Right lobe of liver (tissue), 6 donors: ENCODE results near the gene NR2F1-AS1. TPM values are rescaled to one million over a fixed set of nuclear protein-coding genes. Genes with fewer than 3 reads are reported as not detected.

ENCODE experiments used
- ATAC-seq, 4 donors: fragments of 200-7000 bp; cut with Tn5 transposase; one replicate each; pipeline ENCODE4 v1.9.1; 2020; ENCODE audit warnings: mild to moderate bottlenecking in 4 of 4, moderate library complexity in 4 of 4
- DNase-seq, 3 donors: peaks; one replicate each; pipeline ENCODE4 v3.0.0-alpha.2; 2020
- H3K27ac ChIP-seq, 3 donors: fragments of 200-600 bp; one replicate each; pipeline ENCODE4 v1.8.0; 2022
- H3K27me3 ChIP-seq, 2 donors: fragments of 200-600 bp; one replicate each; pipeline ENCODE4 v1.8.0; 2022
- H3K36me3 ChIP-seq, 4 donors: fragments of 200-600 bp; sonication (generic) in 1 of 4; one replicate each; pipeline versions ENCODE4 v1.5.1 to v1.8.0; 2017 to 2022; ENCODE audit warnings: control low read depth in 1 of 4
- H3K4me1 ChIP-seq, 4 donors: fragments of 200-600 bp; sonication (generic) in 1 of 4; one replicate each; pipeline versions ENCODE4 v1.5.1 to v1.8.0; 2017 to 2022; ENCODE audit warnings: control low read depth in 1 of 4
- H3K4me3 ChIP-seq, 3 donors: fragments of 200-600 bp; one replicate each; pipeline ENCODE4 v1.8.0; 2022
- H3K9me3 ChIP-seq, 4 donors: fragments of 200-600 bp; sonication (generic) in 1 of 4; one replicate each; pipeline versions ENCODE4 v1.5.1 to v1.8.0; 2017 to 2022; ENCODE audit warnings: control low read depth in 1 of 4
- POLR2A ChIP-seq: fragments of 450-650 bp; IDR thresholded peaks from one replicate; pipeline ENCODE4 v1.6.1; 2017; ENCODE audit warnings: antibody characterized with exemption, mild to moderate bottlenecking
- WGBS: methylation state at CpG from one replicate; pipeline ENCODE4 v1.1.6; 2018; ENCODE audit warnings: low coverage, low lambda C conversion rate; ENCODE audit not compliant: insufficient coverage; ENCODE audit errors: missing lambda C conversion rate; 5-methylcytosine and 5-hydroxymethylcytosine counted together
- intact Hi-C, 2 donors: fragments of 100-400 bp; cut with DNase I; formaldehyde crosslinking; loops; one replicate each; pipeline versions ENCODE4 v1.11.2 to v1.14.1; 2022
- long read RNA-seq: library from polyadenylated mRNA; unstranded; transcript quantifications from one replicate; pipeline ENCODE4 v2.0.0, GENCODE V29; 2019
- total RNA-seq, 6 experiments: library from RNA; depleted of rRNA in 2 of 6; stranded (reverse); fragments of >200 nt in 2 of 6; fragmentation: NEBNext Ultra II Directional in 3 of 6; extraction: Animal tissue kit (Norgen Biotek cat#: 25700) in 3 of 6; gene quantifications; one replicate each; pipeline versions ENCODE4 v1.1.0 to v1.2.4, GENCODE V29; 2016 to 2023
- TF ChIP-seq, protein P1 (sequence below), 4 donors: fragments of 200-600 bp in 3 of 4; fragments of 450-650 bp in 1 of 4; IDR thresholded peaks; one replicate each; pipeline versions ENCODE4 v1.5.1 to v1.8.0; 2016 to 2022; ENCODE audit warnings: antibody characterized with exemption in 4 of 4, mild to moderate bottlenecking in 2 of 4
- donor health status: DM: no; HTN: yes; CAD: no.
- donor health status: DM: no; HTN: no; CAD: no.
- donor health status: DM: no; HTN: no; CAD: no.
- donor health status: DM: no; HTN: yes; CAD: no.
- donor health status: DM: no; HTN: yes; CAD: no.

Gene NR2F1-AS1
- 1 to 10 TPM; 1.2 to 3.8 (median 2.3) TPM for total RNA-seq
- long read RNA-seq, partial matches to known transcripts = 0 of 1 reads
- long read RNA-seq, other reads (novel, unspliced or antisense) = 1 of 1 reads

DNA sequence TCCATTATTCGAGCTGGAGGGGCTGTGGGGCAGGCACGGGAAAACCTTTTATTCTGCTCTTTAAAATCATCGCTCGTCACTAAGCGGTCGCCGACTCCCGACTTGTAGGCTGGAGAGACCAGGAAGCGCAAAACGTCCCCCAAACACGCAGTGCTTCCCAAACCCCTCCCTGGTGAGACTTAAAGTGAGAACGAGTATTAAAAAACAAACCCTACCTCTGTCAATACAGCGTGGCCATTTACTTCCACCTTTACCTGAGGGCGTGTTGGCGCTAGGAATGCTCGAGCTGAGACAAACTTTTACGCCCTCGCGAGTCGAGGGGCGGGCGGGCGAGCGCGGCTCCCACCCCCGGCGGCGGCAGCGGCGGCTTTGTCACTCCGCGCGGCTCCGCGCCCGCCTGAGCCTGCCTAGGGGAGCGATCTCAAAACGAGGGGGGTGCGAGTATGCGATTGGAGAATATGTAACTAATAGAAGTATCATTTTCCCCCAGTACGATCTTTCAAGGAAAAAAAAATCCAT, at the start of gene NR2F1-AS1:
NR2F1-AS1 (minus strand) TSS at position 293 of the 519 bp plus-strand sequence.
- Histone ChIP-seq H3K27me3 (peaks cover 0 to 4% of the 10 kb centered on the region in 2 donors), H3K9me3 (no peaks in the 10 kb centered on the region), H3K4me1 (peaks cover 0 to 16% (median 0%) of the 10 kb centered on the region in 4 donors), H3K36me3 (no peaks in the 10 kb centered on the region), H3K4me3 (peak within 1 kb of the TSS; percentile 47 to 61 (median 53)), H3K27ac (peak within 1 kb of the TSS; percentile 80 to 86 (median 83))
- TF ChIP-seq POLR2A = no peak
- TF ChIP-seq, protein P1, sequence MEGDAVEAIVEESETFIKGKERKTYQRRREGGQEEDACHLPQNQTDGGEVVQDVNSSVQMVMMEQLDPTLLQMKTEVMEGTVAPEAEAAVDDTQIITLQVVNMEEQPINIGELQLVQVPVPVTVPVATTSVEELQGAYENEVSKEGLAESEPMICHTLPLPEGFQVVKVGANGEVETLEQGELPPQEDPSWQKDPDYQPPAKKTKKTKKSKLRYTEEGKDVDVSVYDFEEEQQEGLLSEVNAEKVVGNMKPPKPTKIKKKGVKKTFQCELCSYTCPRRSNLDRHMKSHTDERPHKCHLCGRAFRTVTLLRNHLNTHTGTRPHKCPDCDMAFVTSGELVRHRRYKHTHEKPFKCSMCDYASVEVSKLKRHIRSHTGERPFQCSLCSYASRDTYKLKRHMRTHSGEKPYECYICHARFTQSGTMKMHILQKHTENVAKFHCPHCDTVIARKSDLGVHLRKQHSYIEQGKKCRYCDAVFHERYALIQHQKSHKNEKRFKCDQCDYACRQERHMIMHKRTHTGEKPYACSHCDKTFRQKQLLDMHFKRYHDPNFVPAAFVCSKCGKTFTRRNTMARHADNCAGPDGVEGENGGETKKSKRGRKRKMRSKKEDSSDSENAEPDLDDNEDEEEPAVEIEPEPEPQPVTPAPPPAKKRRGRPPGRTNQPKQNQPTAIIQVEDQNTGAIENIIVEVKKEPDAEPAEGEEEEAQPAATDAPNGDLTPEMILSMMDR (IDR thresholded peaks at IDR 0.05) = no peak
- intact Hi-C loops = no loop called here
- peak; percentile 1 to 17 (median 4) for ATAC-seq
- under 1% methylated on average over 32 of the region's 41 CpGs for WGBS
- no peak for DNase-seq

DNA sequence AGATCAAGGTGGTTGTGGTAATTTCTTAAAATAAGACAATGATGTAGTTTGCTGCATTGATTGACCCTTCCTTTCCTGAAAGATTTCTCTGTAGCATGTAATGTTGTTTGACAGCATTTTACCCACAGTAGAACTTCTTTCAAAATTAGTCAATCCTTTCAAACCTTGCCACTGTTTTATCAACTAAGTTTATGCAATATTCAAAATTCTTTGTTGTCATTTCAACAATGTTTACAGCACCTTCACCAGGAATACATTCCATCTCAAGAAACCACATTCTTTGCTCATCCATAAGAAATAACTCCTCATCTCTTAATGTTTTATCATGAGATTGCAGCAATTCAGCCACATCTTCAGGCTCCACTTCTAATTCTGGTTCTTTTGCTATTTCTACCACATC, 45.8 kb upstream of the NR2F1-AS1 start:
- Histone ChIP-seq H3K9me3 (no peaks in the 10 kb centered on the region), H3K27me3 (no peaks in the 10 kb centered on the region), H3K4me1 (no peaks in the 10 kb centered on the region), H3K36me3 (no peaks in the 10 kb centered on the region), H3K4me3 (no peak overlapping the region), H3K27ac (no peak overlapping the region)
- intact Hi-C loops = no loop called here
- ATAC-seq (no peak), DNase-seq (no peak)
- no peak for TF ChIP-seq POLR2A
- TF ChIP-seq, protein P1 (IDR thresholded peaks at IDR 0.05) = no peak

DNA sequence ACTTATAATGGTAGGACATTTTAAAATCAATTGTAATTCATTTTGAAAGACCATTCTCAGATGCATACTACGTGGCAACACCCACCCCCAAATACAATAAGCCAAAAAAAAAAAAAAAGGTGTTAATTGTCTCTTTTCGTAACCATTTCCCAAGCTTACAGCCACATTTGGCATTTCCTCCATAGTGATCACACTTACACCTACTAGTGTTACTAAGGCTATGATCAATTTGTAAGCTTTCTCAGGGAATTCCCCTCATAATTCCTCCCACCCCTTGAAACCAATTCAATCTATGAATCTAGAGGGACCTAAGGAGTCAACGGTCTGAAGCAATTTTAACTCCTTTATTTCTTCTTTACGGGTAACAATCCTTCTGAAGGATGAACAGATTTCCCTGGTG, 42.1 kb upstream of the NR2F1-AS1 start:
- H3K27ac ChIP-seq = no peak overlapping the region
- H3K9me3 ChIP-seq = no peaks in the 10 kb centered on the region
- TF ChIP-seq, protein P1 (IDR thresholded peaks at IDR 0.05) = no peak
- TF ChIP-seq POLR2A = no peak
- H3K4me1 ChIP-seq = peaks cover 0 to 5% (median 0%) of the 10 kb centered on the region in 4 donors
- intact Hi-C loops = no loop called here
- no peaks in the 10 kb centered on the region for H3K27me3 ChIP-seq
- 63% methylated on average over 4 of the region's 4 CpGs for WGBS
- no peaks in the 10 kb centered on the region for H3K36me3 ChIP-seq
- no peak overlapping the region for H3K4me3 ChIP-seq
- ATAC-seq (no peak), DNase-seq (no peak)

DNA sequence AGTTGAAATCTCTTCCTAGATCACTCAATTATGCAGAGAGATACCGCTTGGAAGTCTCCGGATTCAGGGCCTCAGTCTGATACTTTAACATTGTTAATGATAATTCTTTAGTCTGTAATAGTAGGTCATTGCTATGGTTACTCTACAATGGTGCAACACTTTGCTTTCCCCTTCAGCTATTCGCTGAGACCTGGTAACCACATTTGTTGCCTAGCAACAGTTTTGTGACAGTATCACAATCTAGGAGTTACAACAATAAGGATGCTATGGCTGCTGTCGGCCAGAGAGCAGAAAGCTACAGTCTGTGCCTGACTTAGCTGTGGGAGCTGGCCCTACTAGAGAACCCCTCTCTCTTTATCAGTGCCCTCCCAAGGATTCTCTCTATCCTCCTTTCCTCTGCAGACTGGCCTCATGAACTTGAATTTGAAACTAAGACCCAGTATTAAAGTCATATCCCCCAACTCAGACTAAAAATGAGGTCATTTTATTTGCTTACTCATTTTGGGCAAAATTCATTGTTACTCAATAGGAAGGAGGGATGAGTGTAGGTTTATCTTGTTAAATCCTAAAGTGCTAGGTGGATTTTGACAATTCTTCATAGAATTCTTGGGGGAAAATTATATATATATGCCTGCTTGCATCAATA, 41.3 kb upstream of the NR2F1-AS1 start:
- intact Hi-C loops = no loop called here
- Histone ChIP-seq H3K27ac (peak overlapping the region in 1 of 3 donors; percentile 2), H3K4me1 (peaks cover 0 to 5% (median 0%) of the 10 kb centered on the region in 4 donors), H3K36me3 (no peaks in the 10 kb centered on the region), H3K27me3 (no peaks in the 10 kb centered on the region), H3K4me3 (no peak overlapping the region), H3K9me3 (no peaks in the 10 kb centered on the region)
- no peak for DNase-seq
- WGBS = 47% methylated on average over 4 of the region's 4 CpGs
- TF ChIP-seq POLR2A = no peak
- TF ChIP-seq, protein P1 (IDR thresholded peaks at IDR 0.05) = no peak
- ATAC-seq = peak in 3 of 4 donors; percentile 13 to 53 (median 17)
